ENCODE results near the gene NOC4L. TPM values are rescaled to one million over a fixed set of nuclear protein-coding genes. Genes with fewer than 3 reads are reported as not detected.
"Not testable (repeated sequence)": the region's sequence is repeated elsewhere in the genome, so short reads cannot be mapped to it uniquely, and the experiment has no call there.

NOC4L gene
- total RNA-seq, 1 experiment from 2014 or later, result 36.5 TPM

- H3K4me2 ChIP-seq (ENCODE audit: insufficient read depth, insufficient read length, low read length), result no peak overlapping the region
- H3K79me2 ChIP-seq (ENCODE audit: insufficient read depth, low read length), result no peaks in the 10 kb centered on the region
- peaks cover 6% of the 10 kb centered on the region; the same call in 1 of the 2 replicates for H3K27me3 ChIP-seq (ENCODE audit: insufficient read depth, low read length)
- Mint-ChIP-seq H3K27me3 (ENCODE audit: low read depth) (peaks cover 83% of the 10 kb centered on the region), H3K27ac (no peak overlapping the region), H3K9me3 (peaks cover 14 to 20% of the 10 kb centered on the region in 2 experiments), H3K36me3 (ENCODE audit: insufficient read depth in 1 of 3, low read depth in 3 of 3) (peaks cover 4 to 12% (median 9%) of the 10 kb centered on the region in 3 experiments; a peak in 5 of 7 replicates), H3K4me3 (no peak overlapping the region), H3K4me1 (peaks cover 0 to 3% of the 10 kb centered on the region in 2 experiments; a peak in 2 of 4 replicates)
- no peak for DNase-seq
- H2AK5ac ChIP-seq (ENCODE audit: insufficient read length, low read length), result no peak overlapping the region
- no peak overlapping the region for H4K91ac ChIP-seq (ENCODE audit: insufficient read length, low read depth, low read length)
- TF ChIP-seq, protein P1, sequence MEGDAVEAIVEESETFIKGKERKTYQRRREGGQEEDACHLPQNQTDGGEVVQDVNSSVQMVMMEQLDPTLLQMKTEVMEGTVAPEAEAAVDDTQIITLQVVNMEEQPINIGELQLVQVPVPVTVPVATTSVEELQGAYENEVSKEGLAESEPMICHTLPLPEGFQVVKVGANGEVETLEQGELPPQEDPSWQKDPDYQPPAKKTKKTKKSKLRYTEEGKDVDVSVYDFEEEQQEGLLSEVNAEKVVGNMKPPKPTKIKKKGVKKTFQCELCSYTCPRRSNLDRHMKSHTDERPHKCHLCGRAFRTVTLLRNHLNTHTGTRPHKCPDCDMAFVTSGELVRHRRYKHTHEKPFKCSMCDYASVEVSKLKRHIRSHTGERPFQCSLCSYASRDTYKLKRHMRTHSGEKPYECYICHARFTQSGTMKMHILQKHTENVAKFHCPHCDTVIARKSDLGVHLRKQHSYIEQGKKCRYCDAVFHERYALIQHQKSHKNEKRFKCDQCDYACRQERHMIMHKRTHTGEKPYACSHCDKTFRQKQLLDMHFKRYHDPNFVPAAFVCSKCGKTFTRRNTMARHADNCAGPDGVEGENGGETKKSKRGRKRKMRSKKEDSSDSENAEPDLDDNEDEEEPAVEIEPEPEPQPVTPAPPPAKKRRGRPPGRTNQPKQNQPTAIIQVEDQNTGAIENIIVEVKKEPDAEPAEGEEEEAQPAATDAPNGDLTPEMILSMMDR (conservative IDR thresholded peaks at IDR 0.05), result no peak
- H3K4ac ChIP-seq (ENCODE audit: low read depth, low read length), result no peak overlapping the region
- H3K9me3 ChIP-seq (ENCODE audit: control insufficient read depth, low read depth, low read length), result peaks cover 8% of the 10 kb centered on the region
- no peak overlapping the region for H2AFZ ChIP-seq (ENCODE audit: low read length)
- H3K56ac ChIP-seq (ENCODE audit: insufficient read length, low read depth, low read length), result no peak overlapping the region
- H2BK15ac ChIP-seq (ENCODE audit: low read depth, low read length), result no peak overlapping the region
- no peak overlapping the region for H2BK12ac ChIP-seq (ENCODE audit: insufficient read length, low read depth, low read length)
- no peak overlapping the region for H3K14ac ChIP-seq (ENCODE audit: insufficient read depth, low read length)
- H4K8ac ChIP-seq (replicated peaks; ENCODE audit: insufficient read length, low read depth, low read length), result no peak overlapping the region
- no peaks in the 10 kb centered on the region for H3K79me1 ChIP-seq (ENCODE audit: insufficient read depth, low read depth, low read length, poor library complexity, severe bottlenecking)
- H3K23me2 ChIP-seq (ENCODE audit: insufficient read length, low read depth, low read length, poor library complexity, severe bottlenecking), result peaks cover 7% of the 10 kb centered on the region
- no peaks in the 10 kb centered on the region for H3K4me1 ChIP-seq (ENCODE audit: insufficient read depth, low read length)
- H2BK5ac ChIP-seq (ENCODE audit: insufficient read length, low read length), result no peak overlapping the region
- H3K18ac ChIP-seq (ENCODE audit: insufficient read length, low read depth, low read length), result no peak overlapping the region
- H2BK20ac ChIP-seq (ENCODE audit: low read depth, low read length, poor library complexity, severe bottlenecking), result no peak overlapping the region
- no peak overlapping the region for H4K5ac ChIP-seq (ENCODE audit: insufficient read length, low read depth, low read length)
- H3K9ac ChIP-seq (ENCODE audit: extremely low read depth, insufficient read length, low read length), result no peak overlapping the region
- no peak overlapping the region for H3K27ac ChIP-seq (ENCODE audit: insufficient read length, low read depth, low read length)
- H3K23ac ChIP-seq (ENCODE audit: insufficient read length, low read depth, low read length), result no peak overlapping the region
- WGBS (ENCODE audit: extremely low coverage, insufficient read length, low lambda C conversion rate), result no CpG with 5 or more reads among the region's 8 CpGs
- no peaks in the 10 kb centered on the region for H4K20me1 ChIP-seq (ENCODE audit: control insufficient read depth, insufficient read depth, insufficient read length)
- H2BK120ac ChIP-seq (ENCODE audit: low read depth, low read length, poor library complexity, severe bottlenecking), result no peak overlapping the region
- no peak overlapping the region for H3T11ph ChIP-seq (ENCODE audit: low read length)
These were observed 50.3 kb downstream of the NOC4L start for GRCh38 chr12:132194556-132194955.

DNA sequence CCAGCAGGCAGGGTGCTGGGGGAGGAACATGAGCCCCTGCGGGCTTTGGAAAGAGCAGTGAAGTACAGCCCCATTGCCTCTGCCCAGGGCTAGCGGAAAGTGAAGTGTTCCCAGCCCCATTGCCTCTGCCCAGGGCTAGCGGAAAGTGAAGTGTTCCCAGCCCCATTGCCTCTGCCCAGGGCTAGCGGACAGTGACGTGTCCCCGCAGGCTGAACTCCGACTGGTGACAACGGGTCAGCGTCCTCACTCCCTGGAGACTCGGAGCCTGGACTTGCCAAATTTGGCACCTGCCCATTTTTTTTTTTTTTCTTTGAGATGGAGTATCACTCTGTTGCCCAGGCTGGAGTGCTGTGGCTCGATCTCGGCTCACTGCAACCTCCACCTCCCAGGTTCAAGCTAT is 51.0 kb downstream of the NOC4L start:
- not testable (repeated sequence) for H3K27ac Mint-ChIP-seq; H3K9me3 ChIP-seq (ENCODE audit: control insufficient read depth, low read depth, low read length); H3K4me2 ChIP-seq (ENCODE audit: insufficient read depth, insufficient read length, low read length); H3K79me1 ChIP-seq (ENCODE audit: insufficient read depth, low read depth, low read length, poor library complexity, severe bottlenecking); H3K56ac ChIP-seq (ENCODE audit: insufficient read length, low read depth, low read length); H2BK12ac ChIP-seq (ENCODE audit: insufficient read length, low read depth, low read length); H3K27ac ChIP-seq (ENCODE audit: insufficient read length, low read depth, low read length); H3K23me2 ChIP-seq (ENCODE audit: insufficient read length, low read depth, low read length, poor library complexity, severe bottlenecking); H3K9ac ChIP-seq (ENCODE audit: extremely low read depth, insufficient read length, low read length); H3K79me2 ChIP-seq (ENCODE audit: insufficient read depth, low read length); H4K91ac ChIP-seq (ENCODE audit: insufficient read length, low read depth, low read length); DNase-seq; H2BK120ac ChIP-seq (ENCODE audit: low read depth, low read length, poor library complexity, severe bottlenecking); H3K18ac ChIP-seq (ENCODE audit: insufficient read length, low read depth, low read length); H2BK15ac ChIP-seq (ENCODE audit: low read depth, low read length); H3K23ac ChIP-seq (ENCODE audit: insufficient read length, low read depth, low read length); H3K4ac ChIP-seq (ENCODE audit: low read depth, low read length); H2AFZ ChIP-seq (ENCODE audit: low read length); H3K4me1 ChIP-seq (ENCODE audit: insufficient read depth, low read length); H2BK20ac ChIP-seq (ENCODE audit: low read depth, low read length, poor library complexity, severe bottlenecking); H3K4me3 Mint-ChIP-seq; H4K20me1 ChIP-seq (ENCODE audit: control insufficient read depth, insufficient read depth, insufficient read length); H2AK5ac ChIP-seq (ENCODE audit: insufficient read length, low read length); H4K8ac ChIP-seq (replicated peaks; ENCODE audit: insufficient read length, low read depth, low read length); H2BK5ac ChIP-seq (ENCODE audit: insufficient read length, low read length); H3K4me1 Mint-ChIP-seq; H3K14ac ChIP-seq (ENCODE audit: insufficient read depth, low read length); H4K5ac ChIP-seq (ENCODE audit: insufficient read length, low read depth, low read length); H3T11ph ChIP-seq (ENCODE audit: low read length); H3K27me3 ChIP-seq (ENCODE audit: insufficient read depth, low read length)
- H3K9me3 Mint-ChIP-seq, result peaks cover 14 to 20% of the 10 kb centered on the region in 2 experiments
- H3K27me3 Mint-ChIP-seq (ENCODE audit: low read depth), result peaks cover 85% of the 10 kb centered on the region
- H3K36me3 Mint-ChIP-seq (ENCODE audit: insufficient read depth in 1 of 3, low read depth in 3 of 3), result peaks cover 4 to 12% (median 9%) of the 10 kb centered on the region in 3 experiments; a peak in 5 of 7 replicates
- no CpG with 5 or more reads among the region's 12 CpGs for whole genome bisulfite sequencing (ENCODE audit: extremely low coverage, insufficient read length, low lambda C conversion rate)
